Testis (tissue), 3 donors: ENCODE results near the gene UBASH3B. TPM values are rescaled to one million over a fixed set of nuclear protein-coding genes. Genes with fewer than 3 reads are reported as not detected.
"Not testable (repeated sequence)": the region's sequence is repeated elsewhere in the genome, so short reads cannot be mapped to it uniquely, and the experiment has no call there.

ENCODE experiments used
- DNase-seq: peaks from one replicate; pipeline ENCODE4 v3.0.0-alpha.2; 2019
- H3K27ac ChIP-seq, 2 donors: fragments of 200-600 bp; sonication (generic); one replicate each; pipeline ENCODE4 v1.5.1; 2019
- H3K27me3 ChIP-seq: fragments of 200-600 bp; sonication (generic); one replicate; pipeline ENCODE4 v1.5.1; 2019
- H3K36me3 ChIP-seq: fragments of 200-600 bp; sonication (generic); one replicate; pipeline ENCODE4 v1.5.1; 2017; ENCODE audit warnings: low read depth; ENCODE audit errors: missing control alignments
- H3K4me1 ChIP-seq: fragments of 200-600 bp; sonication (generic); one replicate; pipeline ENCODE4 v1.5.1; 2019
- H3K4me3 ChIP-seq, 2 donors: fragments of 200-600 bp; sonication (generic); one replicate each; pipeline ENCODE4 v1.5.1; 2017 to 2019
- H3K9me3 ChIP-seq: fragments of 200-600 bp; sonication (generic); one replicate; pipeline ENCODE4 v1.5.1; 2017
- CTCF ChIP-seq, 3 experiments: fragments of 450-650 bp in 2 of 3; fragments of 200-600 bp in 1 of 3; sonication (generic) in 1 of 3; IDR thresholded peaks; one replicate each; pipeline ENCODE4 v1.5.1; 2016 to 2019; ENCODE audit warnings: antibody characterized with exemption in 3 of 3, mild to moderate bottlenecking in 2 of 3, moderate library complexity in 1 of 3
- POLR2A ChIP-seq: fragments of 450-650 bp; IDR thresholded peaks from one replicate; pipeline ENCODE4 v1.6.1; 2017; ENCODE audit warnings: antibody characterized with exemption, mild to moderate bottlenecking, moderate library complexity
- WGBS, 2 donors: methylation state at CpG; one replicate each; pipeline ENCODE4 v1.1.5; 2018; 5-methylcytosine and 5-hydroxymethylcytosine counted together
- intact Hi-C: fragments of 100-400 bp; cut with DNase I; formaldehyde crosslinking; loops from one replicate; pipeline ENCODE4 v1.15.1; 2023; ENCODE audit warnings: low total_unique reads
- polyA plus RNA-seq: library from polyadenylated mRNA; stranded (reverse); fragments of 350-450 nt; fragmentation: Illumina TruSeq; extraction: RNeasy Lipid Tissue Mini Kit (QIAGEN cat#74804); gene quantifications from one replicate; pipeline ENCODE4 v1.2.3, GENCODE V29; 2014; ENCODE audit warnings: low read depth, low replicate concordance; ENCODE audit not compliant: insufficient read depth
- total RNA-seq, 2 donors: library from RNA; depleted of rRNA; stranded (reverse); fragments of >200 nt; gene quantifications; one replicate each; pipeline ENCODE4 v1.2.3, GENCODE V29; 2016

The UBASH3B gene
- total and polyA plus RNA-seq, 3 donors from 2014 or later, result 3.9 to 20.4 (median 14.6) TPM

GRCh38 chr11:122816761-122817520 lies 161.4 kb downstream of the UBASH3B start:
- Histone ChIP-seq H3K27ac (no peak overlapping the region), H3K4me1 (no peaks in the 10 kb centered on the region), H3K27me3 (no peaks in the 10 kb centered on the region), H3K36me3 (no peaks in the 10 kb centered on the region), H3K9me3 (no peaks in the 10 kb centered on the region), H3K4me3 (no peak overlapping the region)
- no peak for TF ChIP-seq CTCF (IDR thresholded peaks at IDR 0.05)
- no peak for TF ChIP-seq POLR2A
- 55 to 56% methylated on average over 8 of the region's 8 CpGs for WGBS, 2 donors
- intact Hi-C loops, result no loop called here
- no peak for DNase-seq

DNA sequence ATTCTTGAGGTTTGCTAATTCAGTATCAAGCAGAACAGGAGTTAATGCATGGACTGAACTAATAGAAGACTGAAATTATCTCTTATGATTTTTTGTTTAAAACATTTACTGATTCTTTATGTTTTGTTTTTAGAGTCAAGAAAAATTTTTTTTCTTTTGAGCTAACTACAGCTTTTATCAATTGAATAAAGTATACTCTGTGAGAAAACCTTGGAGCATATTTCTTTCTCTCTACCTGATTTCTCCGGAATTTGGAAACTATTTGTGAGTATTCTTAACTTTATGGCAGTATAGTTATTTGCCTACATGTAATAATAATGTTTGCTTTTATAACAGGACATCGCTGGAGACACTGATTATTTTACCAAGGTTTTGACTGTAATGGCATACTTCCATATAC lies 164.6 kb downstream of the UBASH3B start:
- no peak overlapping the region for H3K27ac ChIP-seq
- TF ChIP-seq POLR2A (no peak), CTCF (IDR thresholded peaks at IDR 0.05) (no peak)
- no peaks in the 10 kb centered on the region for H3K36me3 ChIP-seq
- no peaks in the 10 kb centered on the region for H3K27me3 ChIP-seq
- H3K4me3 ChIP-seq, result no peak overlapping the region
- 74 to 98% methylated on average over 2 of the region's 2 CpGs for WGBS, 2 donors
- no peak for DNase-seq
- no peaks in the 10 kb centered on the region for H3K4me1 ChIP-seq
- intact Hi-C loops, result no loop called here
- no peaks in the 10 kb centered on the region for H3K9me3 ChIP-seq

GRCh38 chr11:122821169-122821568 lies 165.6 kb downstream of the UBASH3B start:
- Histone ChIP-seq H3K9me3 (no peaks in the 10 kb centered on the region), H3K36me3 (no peaks in the 10 kb centered on the region), H3K4me3 (no peak overlapping the region), H3K27ac (no peak overlapping the region), H3K4me1 (no peaks in the 10 kb centered on the region), H3K27me3 (no peaks in the 10 kb centered on the region)
- no peak for TF ChIP-seq POLR2A
- no peak for TF ChIP-seq CTCF (IDR thresholded peaks at IDR 0.05)
- no peak for DNase-seq
- intact Hi-C loops, result no loop called here

DNA sequence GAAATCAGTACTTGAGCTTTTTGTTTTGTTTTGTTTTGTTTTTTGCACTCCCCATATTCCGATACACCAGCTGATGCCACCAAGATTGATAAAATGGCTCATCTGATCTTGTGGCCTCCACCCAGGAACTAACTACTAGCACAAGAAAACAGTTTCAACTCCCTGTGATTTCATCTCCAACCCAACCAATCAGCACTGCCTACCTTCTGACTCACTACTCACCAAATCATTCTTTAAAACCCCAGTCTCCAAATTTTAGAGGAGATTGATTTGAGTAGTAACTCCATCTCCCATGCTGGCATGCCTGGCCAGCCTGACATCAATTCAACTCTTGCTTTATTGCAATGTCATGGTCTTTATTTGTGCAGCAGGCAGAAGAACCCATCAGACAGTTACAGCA lies 166.7 kb downstream of the UBASH3B start:
- Histone ChIP-seq H3K4me3 (no peak overlapping the region), H3K9me3 (no peaks in the 10 kb centered on the region), H3K27ac (no peak overlapping the region), H3K4me1 (no peaks in the 10 kb centered on the region), H3K36me3 (no peaks in the 10 kb centered on the region), H3K27me3 (no peaks in the 10 kb centered on the region)
- TF ChIP-seq CTCF (IDR thresholded peaks at IDR 0.05), result no peak
- 92 to 94% methylated on average over 1 of the region's 1 CpG for WGBS, 2 donors
- DNase-seq, result no peak
- intact Hi-C loops, result no loop called here

GRCh38 chr11:122823564-122823963 lies 168.0 kb downstream of the UBASH3B start:
- no peak overlapping the region for H3K4me3 ChIP-seq
- TF ChIP-seq CTCF (IDR thresholded peaks at IDR 0.05) (no peak), POLR2A (no peak)
- H3K9me3 ChIP-seq, result no peaks in the 10 kb centered on the region
- H3K27me3 ChIP-seq, result no peaks in the 10 kb centered on the region
- no peak overlapping the region for H3K27ac ChIP-seq
- 92 to 94% methylated on average over 4 of the region's 4 CpGs for WGBS, 2 donors
- no peak for DNase-seq
- intact Hi-C loops, result no loop called here
- H3K4me1 ChIP-seq, result no peaks in the 10 kb centered on the region
- no peaks in the 10 kb centered on the region for H3K36me3 ChIP-seq

GRCh38 chr11:122829371-122829770 lies 173.8 kb downstream of the UBASH3B start:
- WGBS, 2 donors, result 89 to 92% methylated on average over 6 of the region's 6 CpGs
- H3K9me3 ChIP-seq, H3K4me3 ChIP-seq, intact Hi-C loops, H3K36me3 ChIP-seq, H3K4me1 ChIP-seq, DNase-seq, H3K27me3 ChIP-seq, H3K27ac ChIP-seq: not testable (repeated sequence)

DNA sequence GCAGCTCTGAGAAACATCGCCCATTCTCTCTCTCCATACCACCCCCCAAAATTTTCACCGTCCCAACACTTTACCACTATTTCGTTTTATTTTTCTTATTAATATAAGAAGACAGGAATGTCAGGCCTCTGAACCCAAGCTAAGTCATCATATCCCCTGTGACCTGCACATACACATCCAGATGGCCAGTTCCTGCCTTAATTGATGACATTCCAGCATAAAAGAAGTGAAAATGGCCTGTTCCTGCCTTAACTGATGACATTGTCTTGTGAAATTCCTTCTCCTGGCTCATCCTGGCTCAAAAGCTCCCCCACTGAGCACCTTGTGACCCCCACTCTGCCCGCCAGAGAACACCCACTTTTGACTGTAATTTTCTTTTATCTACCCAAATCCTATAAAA lies 176.8 kb downstream of the UBASH3B start:
- intact Hi-C loops, H3K4me3 ChIP-seq, H3K9me3 ChIP-seq, H3K27ac ChIP-seq, DNase-seq, H3K36me3 ChIP-seq, H3K27me3 ChIP-seq, H3K4me1 ChIP-seq: not testable (repeated sequence)
- 84 to 93% methylated on average over 4 of the region's 4 CpGs for WGBS, 2 donors
